NCI-H510A (cell line): ENCODE data around the gene DPAGT1.
"Not testable (repeated sequence)": the region's sequence is repeated elsewhere in the genome, so short reads cannot be mapped to it uniquely, and the experiment has no call there.

Experiments used
- DNase-seq: peaks from one replicate; lab custom pipeline; 2025; lab: John Stamatoyannopoulos, UW

DPAGT1 gene

GRCh38 chr11:119093942-119094815 lies 7.5 kb downstream of the DPAGT1 start:
- no peak for DNase-seq

- DNase-seq, result no peak
Observed at GRCh38 chr11:119092880-119093842, 8.5 kb downstream of the DPAGT1 start.

- DNase-seq, result no peak
Observed at GRCh38 chr11:119091966-119092879, 9.4 kb downstream of the DPAGT1 start.

DNA sequence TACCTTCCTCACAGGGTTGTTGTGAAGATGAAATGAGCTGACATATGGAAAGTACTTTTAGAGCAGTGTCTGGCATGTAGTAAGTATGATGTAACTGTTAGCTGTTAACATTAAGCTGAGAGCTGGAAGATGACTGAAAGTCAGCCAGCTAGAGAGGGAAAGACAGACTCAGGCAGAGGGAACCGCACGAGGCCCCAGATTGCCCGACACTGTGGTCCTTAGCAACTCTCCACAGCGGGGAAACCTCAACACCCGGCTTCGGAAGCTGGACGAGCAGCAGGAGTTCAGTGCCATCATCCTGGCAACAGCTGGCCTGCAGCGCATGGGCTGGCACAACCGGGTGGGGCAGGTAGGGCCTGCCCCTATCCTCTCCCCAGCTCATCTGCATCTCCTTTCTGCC lies 10.5 kb downstream of the DPAGT1 start:
- DNase-seq, result no peak

GRCh38 chr11:119089319-119089718 lies 12.3 kb downstream of the DPAGT1 start:
- no peak for DNase-seq

- no peak for DNase-seq
Observed at GRCh38 chr11:119088406-119088805, 13.2 kb downstream of the DPAGT1 start.

GRCh38 chr11:119087747-119088241 lies 13.9 kb downstream of the DPAGT1 start:
- no peak for DNase-seq

DNA sequence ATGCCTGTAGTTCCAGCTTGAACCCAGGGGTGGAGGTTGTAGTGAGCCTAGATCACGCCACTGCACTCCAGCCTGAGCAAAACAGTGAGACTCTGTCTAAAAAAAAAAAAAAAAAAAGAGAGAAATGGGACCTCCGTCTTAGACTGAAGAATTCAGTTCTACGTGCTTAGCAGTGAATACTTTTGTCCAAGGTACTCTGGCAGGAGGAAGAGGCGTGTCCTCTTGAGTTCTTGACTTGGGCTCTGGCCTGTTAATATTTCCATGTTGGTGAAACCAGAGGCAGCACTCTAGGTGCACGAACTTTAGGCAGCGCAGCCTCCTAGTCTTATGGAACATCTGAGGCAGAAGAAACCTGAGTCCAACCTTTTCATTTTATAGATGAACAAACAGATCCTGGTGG lies 14.5 kb downstream of the DPAGT1 start:
- no peak for DNase-seq

DNA sequence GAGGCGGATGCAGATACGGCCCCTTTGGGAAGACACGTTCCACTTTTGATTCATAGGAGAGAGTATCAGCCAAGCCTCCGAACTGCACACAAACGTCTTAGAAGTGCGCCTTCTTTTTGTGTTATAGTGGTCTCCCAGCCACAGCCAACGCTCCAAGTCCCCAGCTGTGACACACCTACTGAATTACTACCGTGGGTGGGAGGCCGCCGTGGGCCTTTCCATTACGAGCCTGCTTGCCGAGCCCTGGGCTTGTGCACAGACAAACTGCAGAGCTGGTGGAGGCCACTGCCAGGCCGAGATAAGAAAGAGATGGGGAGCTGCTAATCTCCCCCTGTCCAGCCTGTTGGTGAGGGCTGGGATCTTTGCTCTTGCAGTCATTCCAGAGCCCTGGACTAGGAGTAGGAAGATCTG lies 16.2 kb downstream of the DPAGT1 start:
- no peak for DNase-seq

DNA sequence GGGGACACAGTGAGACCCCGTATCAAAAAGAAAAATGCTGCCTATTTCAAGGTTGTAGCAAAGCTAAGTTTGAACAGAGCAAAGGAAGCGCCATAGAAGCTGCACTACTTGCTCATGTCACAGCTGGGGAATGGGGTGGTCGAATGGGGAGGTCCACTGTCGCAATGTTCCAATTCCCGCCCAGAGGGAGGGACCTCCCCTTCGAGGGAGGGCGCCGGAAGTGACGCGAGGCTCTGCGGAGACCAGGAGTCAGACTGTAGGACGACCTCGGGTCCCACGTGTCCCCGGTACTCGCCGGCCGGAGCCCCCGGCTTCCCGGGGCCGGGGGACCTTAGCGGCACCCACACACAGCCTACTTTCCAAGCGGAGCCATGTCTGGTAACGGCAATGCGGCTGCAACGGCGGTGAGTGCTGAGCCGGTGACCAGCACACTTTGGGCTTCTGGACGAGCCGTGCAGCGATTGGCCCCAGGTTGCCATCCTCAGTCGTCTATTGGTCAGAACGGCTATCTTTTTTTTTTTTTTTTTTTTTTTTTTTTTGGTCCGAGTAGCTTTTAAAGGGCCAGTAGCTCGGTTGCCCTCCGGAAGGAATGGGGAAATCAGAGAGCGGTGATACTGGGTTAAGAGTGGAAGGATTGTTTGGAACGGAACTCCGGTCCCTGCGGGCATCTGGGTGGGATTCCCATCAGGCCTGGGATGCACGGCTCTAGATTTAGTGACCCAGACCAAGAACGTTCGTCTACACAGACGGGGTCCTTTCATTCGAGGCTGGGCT lies 16.8 kb downstream of the DPAGT1 start, which contains the start of gene HMBS:
Gene HMBS, plus strand, starts transcription at position 219 of the 774 bp plus-strand sequence. Its CDS starts 153 bp downstream, at position 372.
- peak; percentile 79 for DNase-seq

DNA sequence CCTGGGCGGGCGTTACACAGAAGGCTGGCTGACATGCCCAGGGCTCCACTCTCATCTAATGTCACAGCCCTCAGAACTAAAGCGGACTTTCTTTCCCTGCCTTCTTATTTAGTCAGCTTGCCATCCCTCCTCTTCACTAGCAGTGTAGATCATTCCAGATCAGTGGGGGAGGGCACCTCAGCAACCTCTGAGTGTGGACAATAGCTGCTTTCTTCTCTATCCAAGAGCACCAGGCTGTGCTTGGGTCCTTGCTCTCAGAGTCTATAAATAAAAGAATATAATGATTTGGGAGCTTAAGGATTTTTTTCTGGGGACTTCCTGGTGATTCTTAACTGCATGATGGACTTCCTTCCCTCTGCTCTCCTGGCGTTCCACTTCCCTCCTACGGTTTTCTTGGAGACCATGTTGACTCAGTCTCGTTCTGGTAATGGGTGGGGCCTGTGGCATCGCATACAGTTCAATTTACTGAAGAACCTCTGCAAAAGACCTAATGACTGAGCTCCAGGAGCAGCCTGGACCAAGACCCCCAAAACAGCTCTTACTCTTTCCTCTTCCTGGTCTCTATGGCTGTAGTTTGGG lies 19.9 kb downstream of the DPAGT1 start:
- DNase-seq, result no peak

- no peak for DNase-seq
Observed at GRCh38 chr11:119078675-119079420, 22.8 kb downstream of the DPAGT1 start.

DNA sequence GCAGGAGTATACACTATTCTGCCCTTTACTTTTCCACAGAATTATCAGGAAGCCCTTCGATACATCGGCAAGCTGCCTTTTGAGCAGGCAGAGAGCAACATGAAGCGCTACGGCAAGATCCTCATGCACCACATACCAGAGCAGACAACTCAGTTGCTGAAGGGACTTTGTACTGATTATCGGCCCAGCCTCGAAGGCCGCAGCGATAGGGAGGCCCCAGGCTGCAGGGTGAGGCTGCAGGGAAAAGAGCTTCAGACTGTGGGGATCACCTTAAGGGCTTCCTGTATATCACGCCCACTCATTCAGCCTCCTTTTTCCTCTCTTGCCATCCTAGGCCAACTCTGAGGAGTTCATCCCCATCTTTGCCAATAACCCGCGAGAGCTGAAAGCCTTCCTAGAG lies 23.8 kb downstream of the DPAGT1 start:
- DNase-seq, result no peak

GRCh38 chr11:119067371-119068222 lies 34.1 kb downstream of the DPAGT1 start, which contains the start of gene VPS11:
VPS11 (plus strand) TSS chr11:119067818; CDS start chr11:119067824, 6 bp downstream.
- peak; percentile 95 for DNase-seq

DNA sequence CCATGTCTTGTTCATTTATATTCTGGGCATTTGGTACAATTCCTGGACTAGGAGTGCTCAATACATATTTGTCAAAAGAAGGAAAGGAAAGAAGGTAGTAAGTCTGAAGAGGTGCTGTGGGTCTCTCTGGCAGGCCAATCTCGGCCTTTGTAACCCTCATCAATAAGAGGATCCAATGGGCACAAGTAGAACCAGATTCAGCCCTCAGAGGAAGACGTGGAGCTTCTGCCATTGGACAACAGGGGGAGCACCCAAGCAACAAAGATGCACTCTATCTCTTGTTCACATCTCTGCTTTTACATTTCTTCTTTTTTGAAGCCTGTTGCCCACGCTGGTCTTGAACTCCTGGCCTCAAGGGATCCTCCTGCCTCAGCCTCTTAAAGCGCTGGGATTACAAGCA lies 36.3 kb downstream of the DPAGT1 start:
- no peak for DNase-seq

DNA sequence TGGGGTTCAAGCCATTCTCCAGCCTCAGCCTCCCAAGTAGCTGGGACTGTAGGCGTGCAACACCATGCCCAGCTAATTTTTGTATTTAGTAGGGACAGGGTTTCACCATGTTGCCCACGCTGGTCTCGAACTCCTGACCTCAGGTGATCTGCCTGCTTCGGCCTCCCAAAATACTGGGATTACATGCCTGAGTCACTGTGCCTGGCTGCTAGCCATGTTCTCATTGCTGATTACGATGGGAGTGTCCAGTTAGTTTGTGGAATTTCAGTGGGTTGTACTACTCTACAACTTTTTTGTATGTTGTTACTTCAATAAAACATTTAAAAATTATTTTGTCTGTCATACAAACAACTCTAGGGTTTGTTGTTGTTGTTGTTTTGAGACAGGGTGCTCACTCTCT lies 38.9 kb downstream of the DPAGT1 start:
- DNase-seq, result no peak

GRCh38 chr11:119061256-119061655 lies 40.4 kb downstream of the DPAGT1 start:
- DNase-seq, result no peak

DNA sequence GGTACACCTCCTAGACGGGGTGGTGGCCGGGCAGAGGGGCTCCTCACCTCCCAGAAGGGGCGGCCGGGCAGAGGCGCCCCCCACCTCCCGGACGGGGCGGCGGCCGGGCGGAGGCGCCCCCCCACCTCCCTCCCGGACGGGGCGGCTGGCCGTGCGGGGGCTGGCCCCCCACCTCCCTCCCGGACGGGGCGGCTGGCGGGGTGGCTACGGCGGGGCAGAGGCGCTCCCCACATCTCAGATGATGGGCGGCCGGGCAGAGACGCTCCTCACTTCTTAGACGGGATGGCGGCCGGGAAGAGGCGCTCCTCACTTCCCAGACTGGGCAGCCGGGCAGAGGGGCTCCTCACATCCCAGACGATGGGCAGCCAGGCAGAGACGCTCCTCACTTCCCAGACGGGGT lies 42.5 kb downstream of the DPAGT1 start:
- not testable (repeated sequence) for DNase-seq
